ENCODE data around the gene GSTT2B. TPM values are rescaled to one million over a fixed set of nuclear protein-coding genes. Genes with fewer than 3 reads are reported as not detected.
"Not testable (repeated sequence)": the region's sequence is repeated elsewhere in the genome, so short reads cannot be mapped to it uniquely, and the experiment has no call there.

Gene GSTT2B
- total RNA-seq, 1 donor from 2014 or later, result not detected

DNA sequence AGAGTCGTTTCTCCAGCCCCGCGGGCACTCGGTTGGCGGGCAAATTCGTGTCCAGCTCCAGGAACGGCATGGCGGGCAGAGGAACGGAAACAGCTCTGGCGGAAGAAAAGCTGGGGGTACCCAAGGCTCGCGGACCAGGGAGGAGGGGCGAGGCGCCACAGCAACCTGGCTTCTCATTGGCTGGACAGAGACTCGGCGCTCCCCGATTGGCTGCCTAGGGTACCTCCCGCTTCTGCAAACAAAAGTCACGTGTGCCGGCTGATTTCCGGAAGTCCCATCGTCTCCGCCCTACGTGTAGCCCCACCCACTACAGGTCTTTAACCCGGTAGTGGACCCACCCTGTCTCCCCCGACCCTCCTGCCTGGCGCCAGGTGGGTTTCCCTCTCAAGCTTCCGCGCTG lies 13.3 kb upstream of the GSTT2B start, which contains the start of gene DDT:
TSS of gene DDT (minus strand) at position 97 of the 400 bp plus-strand sequence. CDS start at position 70, 27 bp downstream.
- not testable (repeated sequence) for H3K4me1 ChIP-seq; H3K4me2 ChIP-seq; H3K4me1 Mint-ChIP-seq; H3K27me3 Mint-ChIP-seq (ENCODE audit: insufficient read depth, low read depth); H2AFZ ChIP-seq (replicated peaks); H3K4me3 ChIP-seq; H3K27me3 ChIP-seq; H3K9me3 ChIP-seq (ENCODE audit: low read depth); H4K20me1 ChIP-seq (ENCODE audit: low read depth); H3K4me3 Mint-ChIP-seq; H3F3A ChIP-seq (ENCODE audit: low read depth); H3K9ac ChIP-seq; H3K9me3 Mint-ChIP-seq; H3K36me3 ChIP-seq; H3K27ac ChIP-seq; H3K27ac Mint-ChIP-seq; DNase-seq (ENCODE audit: low spot score); H3K79me2 ChIP-seq (ENCODE audit: low read depth)
- H3K36me3 Mint-ChIP-seq, result peaks cover 15% of the 10 kb centered on the region

DNA sequence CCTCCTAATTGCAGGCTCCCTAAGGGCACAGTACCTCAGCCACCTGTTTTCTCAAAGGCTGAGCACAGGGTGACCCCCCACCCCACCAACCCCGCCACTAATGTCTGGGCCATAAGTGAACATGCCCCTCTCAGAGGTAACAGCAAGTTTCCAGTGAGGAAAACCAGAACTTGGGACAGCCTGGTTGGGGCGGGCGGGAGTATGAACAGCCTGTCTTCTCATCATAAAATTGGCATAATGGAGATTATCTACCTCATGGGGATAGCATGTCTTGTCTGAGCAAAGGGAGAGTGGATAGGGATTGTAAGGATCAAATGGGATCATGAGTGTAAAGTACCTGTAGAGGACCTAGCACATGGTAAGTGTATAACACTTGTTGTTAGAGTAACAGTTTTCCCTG lies 10.9 kb upstream of the GSTT2B start:
- DNase-seq (ENCODE audit: low spot score), result not testable (repeated sequence)

DNA sequence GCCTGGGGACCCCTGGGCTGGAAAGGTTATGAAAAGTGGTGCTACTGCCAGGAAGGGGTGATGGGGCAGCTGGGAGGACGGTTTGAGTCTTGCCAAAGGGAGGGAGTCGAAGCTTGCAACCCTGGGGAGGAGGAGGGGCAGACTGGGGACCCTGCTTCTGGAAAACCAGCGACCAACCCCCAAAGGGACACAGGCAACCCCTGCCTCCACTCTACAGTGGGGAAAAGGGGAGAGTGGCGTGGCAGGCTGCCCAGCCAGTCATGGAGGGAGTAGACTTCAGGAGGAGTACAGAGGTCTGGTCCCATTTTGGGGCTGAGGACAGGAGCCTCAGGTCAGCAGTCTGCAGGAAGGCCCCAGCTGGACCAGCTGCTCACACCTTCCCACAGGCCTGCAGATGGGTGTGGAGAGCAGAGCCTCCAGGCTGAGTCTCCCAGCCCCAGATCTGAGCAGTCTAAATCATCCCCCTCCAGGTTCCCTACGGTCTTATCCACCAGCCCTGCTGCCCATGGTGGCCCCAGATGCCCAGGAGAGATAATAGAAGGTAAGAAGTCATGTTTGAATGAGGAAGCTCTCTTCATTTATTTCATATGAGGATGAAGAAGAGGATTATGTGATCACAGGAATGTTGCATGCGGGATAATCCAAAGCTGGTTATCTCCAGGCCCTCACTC lies 10.0 kb upstream of the GSTT2B start:
- no peak for DNase-seq (ENCODE audit: low spot score)
- no peak overlapping the region for H2AFZ ChIP-seq (replicated peaks)
- Mint-ChIP-seq H3K4me3 (peak overlapping the region; percentile 50), H3K36me3 (peaks cover 19% of the 10 kb centered on the region), H3K4me1 (no peaks in the 10 kb centered on the region), H3K27ac (no peak overlapping the region), H3K27me3 (ENCODE audit: insufficient read depth, low read depth) (peaks cover 3% of the 10 kb centered on the region), H3K9me3 (no peaks in the 10 kb centered on the region)
- no peak overlapping the region for H3K4me2 ChIP-seq
- no peaks in the 10 kb centered on the region for H3F3A ChIP-seq (ENCODE audit: low read depth)
- no peaks in the 10 kb centered on the region for H4K20me1 ChIP-seq (ENCODE audit: low read depth)
- H3K9ac ChIP-seq, result no peak overlapping the region
- H3K36me3 ChIP-seq, result no peaks in the 10 kb centered on the region
- H3K27ac ChIP-seq, result no peak overlapping the region
- no peaks in the 10 kb centered on the region for H3K27me3 ChIP-seq
- TF ChIP-seq EZH2phosphoT487 (IDR thresholded peaks at IDR 0.05) (no peak), EZH2 (IDR thresholded peaks at IDR 0.05) (no peak)
- TF ChIP-seq, protein P1, sequence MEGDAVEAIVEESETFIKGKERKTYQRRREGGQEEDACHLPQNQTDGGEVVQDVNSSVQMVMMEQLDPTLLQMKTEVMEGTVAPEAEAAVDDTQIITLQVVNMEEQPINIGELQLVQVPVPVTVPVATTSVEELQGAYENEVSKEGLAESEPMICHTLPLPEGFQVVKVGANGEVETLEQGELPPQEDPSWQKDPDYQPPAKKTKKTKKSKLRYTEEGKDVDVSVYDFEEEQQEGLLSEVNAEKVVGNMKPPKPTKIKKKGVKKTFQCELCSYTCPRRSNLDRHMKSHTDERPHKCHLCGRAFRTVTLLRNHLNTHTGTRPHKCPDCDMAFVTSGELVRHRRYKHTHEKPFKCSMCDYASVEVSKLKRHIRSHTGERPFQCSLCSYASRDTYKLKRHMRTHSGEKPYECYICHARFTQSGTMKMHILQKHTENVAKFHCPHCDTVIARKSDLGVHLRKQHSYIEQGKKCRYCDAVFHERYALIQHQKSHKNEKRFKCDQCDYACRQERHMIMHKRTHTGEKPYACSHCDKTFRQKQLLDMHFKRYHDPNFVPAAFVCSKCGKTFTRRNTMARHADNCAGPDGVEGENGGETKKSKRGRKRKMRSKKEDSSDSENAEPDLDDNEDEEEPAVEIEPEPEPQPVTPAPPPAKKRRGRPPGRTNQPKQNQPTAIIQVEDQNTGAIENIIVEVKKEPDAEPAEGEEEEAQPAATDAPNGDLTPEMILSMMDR (IDR thresholded peaks at IDR 0.05), result no peak
- no peaks in the 10 kb centered on the region for H3K9me3 ChIP-seq (ENCODE audit: low read depth)
- no peak overlapping the region for H3K4me3 ChIP-seq
- H3K4me1 ChIP-seq, result no peaks in the 10 kb centered on the region
- no peaks in the 10 kb centered on the region for H3K79me2 ChIP-seq (ENCODE audit: low read depth)

More for the DNA sequence above, 10.9 kb upstream of the GSTT2B start:
- H3K27me3 ChIP-seq; H3K79me2 ChIP-seq (ENCODE audit: low read depth); H3K9me3 Mint-ChIP-seq; H3K4me3 ChIP-seq; H3K27ac Mint-ChIP-seq; H3K27ac ChIP-seq; H3K27me3 Mint-ChIP-seq (ENCODE audit: insufficient read depth, low read depth); H3K9ac ChIP-seq; H4K20me1 ChIP-seq (ENCODE audit: low read depth); H3K4me2 ChIP-seq; H2AFZ ChIP-seq (replicated peaks); H3K36me3 ChIP-seq; H3F3A ChIP-seq (ENCODE audit: low read depth); H3K9me3 ChIP-seq (ENCODE audit: low read depth); H3K4me1 ChIP-seq; H3K4me1 Mint-ChIP-seq: not testable (repeated sequence)
- Mint-ChIP-seq H3K4me3 (peak overlapping the region; percentile 58), H3K36me3 (peaks cover 19% of the 10 kb centered on the region)

DNA sequence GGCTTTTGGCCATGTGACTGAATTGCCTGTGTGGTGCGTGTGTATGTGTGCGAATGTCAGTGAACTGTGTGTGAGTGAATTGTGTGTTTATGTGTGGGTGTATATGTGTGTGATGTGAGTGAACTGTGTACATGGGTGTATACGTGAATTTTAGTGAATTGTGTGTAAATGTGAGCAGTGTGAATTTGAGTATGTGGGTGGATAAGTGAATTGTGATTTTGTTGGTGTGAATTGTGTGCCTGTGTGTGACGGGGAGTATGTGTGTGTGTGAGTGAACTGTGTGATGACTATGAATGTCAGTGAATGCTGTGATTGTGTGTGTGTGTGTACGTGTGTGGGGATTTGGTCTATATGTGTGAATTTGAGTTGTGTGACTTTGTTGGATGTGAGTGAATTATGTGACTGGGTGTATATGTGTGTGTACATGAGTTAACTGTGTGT lies 9.2 kb upstream of the GSTT2B start:
- H3K27me3 ChIP-seq, result no peaks in the 10 kb centered on the region
- H3K4me1 ChIP-seq, result no peaks in the 10 kb centered on the region
- H3F3A ChIP-seq (ENCODE audit: low read depth), result no peaks in the 10 kb centered on the region
- Mint-ChIP-seq H3K9me3 (no peaks in the 10 kb centered on the region), H3K4me3 (no peak overlapping the region), H3K4me1 (no peaks in the 10 kb centered on the region), H3K36me3 (peaks cover 19% of the 10 kb centered on the region), H3K27me3 (ENCODE audit: insufficient read depth, low read depth) (peaks cover 3% of the 10 kb centered on the region), H3K27ac (no peak overlapping the region)
- H3K9ac ChIP-seq, result no peak overlapping the region
- no peak overlapping the region for H3K4me3 ChIP-seq
- H4K20me1 ChIP-seq (ENCODE audit: low read depth), result no peaks in the 10 kb centered on the region
- no peak for DNase-seq (ENCODE audit: low spot score)
- H3K79me2 ChIP-seq (ENCODE audit: low read depth), result no peaks in the 10 kb centered on the region
- no peaks in the 10 kb centered on the region for H3K9me3 ChIP-seq (ENCODE audit: low read depth)
- H3K36me3 ChIP-seq, result no peaks in the 10 kb centered on the region
- H3K4me2 ChIP-seq, result no peak overlapping the region
- TF ChIP-seq, protein P1 (IDR thresholded peaks at IDR 0.05), result no peak
- no peak for TF ChIP-seq EZH2 (IDR thresholded peaks at IDR 0.05)
- H2AFZ ChIP-seq (replicated peaks), result no peak overlapping the region
- no peak overlapping the region for H3K27ac ChIP-seq
